Fibroblast of lung (primary cell): Measurements from ENCODE around the gene UBXN2A. TPM values are rescaled to one million over a fixed set of nuclear protein-coding genes. Genes with fewer than 3 reads are reported as not detected.

Experiments
- DNase-seq, 2 donors: peaks; one replicate each; pipeline versions ENCODE4 v3.0.0 to v3.0.0-alpha.2; 2010; ENCODE audit warnings: low read depth in 2 of 2
- H2AFZ ChIP-seq: 2 replicates; pipeline ENCODE4 v1.5.1; 2012; ENCODE audit warnings: low read length, control low read depth, inconsistent platforms
- H3K27ac ChIP-seq: 2 replicates; pipeline ENCODE4 v1.5.1; 2011; ENCODE audit warnings: low read length, control low read depth; ENCODE audit not compliant: insufficient read depth
- H3K27me3 ChIP-seq: 2 replicates; pipeline ENCODE4 v1.5.1; 2011; ENCODE audit warnings: mild to moderate bottlenecking, low read length; ENCODE audit not compliant: control insufficient read depth, insufficient read depth
- H3K36me3 ChIP-seq: 2 replicates; pipeline ENCODE4 v1.5.1; 2011; ENCODE audit warnings: low read length; ENCODE audit not compliant: control insufficient read depth, insufficient read depth
- H3K4me1 ChIP-seq: 2 replicates; pipeline ENCODE4 v1.5.1; 2011; ENCODE audit warnings: low read length; ENCODE audit not compliant: control insufficient read depth, insufficient read depth; ENCODE audit errors: extremely low read depth
- H3K4me2 ChIP-seq: 2 replicates; pipeline ENCODE4 v1.5.1; 2011; ENCODE audit warnings: low read length, control low read depth; ENCODE audit not compliant: insufficient read depth; ENCODE audit errors: extremely low read depth
- H3K4me3 ChIP-seq, 4 experiments: fragments of 200-600 bp in 1 of 4; sonication (generic) in 1 of 4; replicated peaks in 1 of 4; 2 replicates each; pipeline ENCODE4 v1.5.1; 2011 to 2016; ENCODE audit warnings: low read length in 4 of 4, low read depth in 3 of 4, mild to moderate bottlenecking in 3 of 4, control low read depth in 2 of 4, inconsistent platforms in 1 of 4, mixed read lengths in 1 of 4; ENCODE audit not compliant: insufficient read depth in 1 of 4; ENCODE audit errors: control extremely low read depth in 1 of 4
- H3K79me2 ChIP-seq: 2 replicates; pipeline ENCODE4 v1.5.1; 2012; ENCODE audit warnings: mild to moderate bottlenecking, low read length, inconsistent platforms; ENCODE audit not compliant: control insufficient read depth, insufficient read depth
- H3K9ac ChIP-seq: 2 replicates; pipeline ENCODE4 v1.5.1; 2011; ENCODE audit warnings: mild to moderate bottlenecking, low read length, control low read depth; ENCODE audit not compliant: insufficient read depth
- H3K9me3 ChIP-seq: 2 replicates; pipeline ENCODE4 v1.5.1; 2012; ENCODE audit warnings: low read depth, low read length; ENCODE audit not compliant: control insufficient read depth, insufficient read depth
- H4K20me1 ChIP-seq: 2 replicates; pipeline ENCODE4 v1.5.1; 2011; ENCODE audit warnings: low read length; ENCODE audit not compliant: control insufficient read depth, insufficient read depth; ENCODE audit errors: extremely low read depth
- EZH2 ChIP-seq: IDR thresholded peaks from 2 replicates; pipeline ENCODE4 v1.5.1; 2012; ENCODE audit warnings: low read length, control low read depth, mild to moderate bottlenecking; ENCODE audit errors: missing control alignments
- polyA plus RNA-seq, 2 donors: library from polyadenylated mRNA; depleted of rRNA in 1 of 2; stranded (reverse) in 1 of 2; unstranded in 1 of 2; fragments of >200 nt; gene quantifications; 2 replicates each; pipeline ENCODE4 v1.2.1, GENCODE V29; 2011 to 2012; ENCODE audit warnings: missing spikeins in 1 of 2
- total RNA-seq: library from RNA; depleted of rRNA; stranded (reverse); fragments of >200 nt; gene quantifications from 2 replicates; pipeline ENCODE4 v1.2.1, GENCODE V29; 2014
- TF ChIP-seq, protein P1 (sequence below), 2 donors: IDR thresholded peaks in 1 of 2; conservative IDR thresholded peaks in 1 of 2; 1 replicate in 1 of 2; 2 replicates in 1 of 2; pipeline ENCODE4 v1.5.1; 2011 to 2012; ENCODE audit warnings: low read length in 2 of 2, control low read depth in 1 of 2, inconsistent platforms in 1 of 2, low read depth in 1 of 2, mild to moderate bottlenecking in 1 of 2

Gene UBXN2A
- total and polyA plus RNA-seq, 2 donors (not counting 1 experiment from before 2014, with no cell fraction given): 12.8 to 12.9 TPM

DNA sequence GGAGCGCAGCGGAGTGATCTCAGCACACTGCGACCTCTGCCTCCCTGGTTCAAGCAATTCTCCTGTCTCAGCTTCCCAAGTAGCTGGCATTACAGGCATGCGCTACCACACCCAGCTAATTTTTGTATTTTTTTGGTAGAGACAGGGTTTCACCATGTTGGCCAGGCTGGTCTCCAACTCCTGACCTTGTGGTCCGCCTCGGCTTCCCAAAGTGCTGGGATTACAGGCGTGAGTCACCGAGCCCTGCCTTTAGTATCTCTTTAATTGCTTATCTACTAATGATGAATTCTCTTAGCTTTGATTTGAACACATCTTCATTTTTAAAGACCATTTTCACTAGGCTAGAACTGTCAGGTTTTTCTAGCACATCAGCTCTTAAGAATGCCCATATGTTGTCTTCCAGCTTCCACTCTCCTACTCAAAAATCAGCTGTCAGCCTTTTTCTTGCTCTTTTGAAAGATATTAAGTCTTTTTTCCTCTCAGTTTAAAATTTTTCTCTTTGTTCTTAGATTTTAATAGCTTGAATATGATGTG, 53.5 kb downstream of the UBXN2A start:
- DNase-seq: peak in 1 of 2 donors; percentile 21
- Histone ChIP-seq H3K9ac (no peak overlapping the region), H3K4me2 (no peak overlapping the region), H3K27ac (no peak overlapping the region), H2AFZ (no peak overlapping the region), H4K20me1 (no peaks in the 10 kb centered on the region), H3K4me1 (no peaks in the 10 kb centered on the region), H3K79me2 (no peaks in the 10 kb centered on the region), H3K27me3 (no peaks in the 10 kb centered on the region), H3K9me3 (no peaks in the 10 kb centered on the region), H3K36me3 (no peaks in the 10 kb centered on the region), H3K4me3 (no peak overlapping the region)
- TF ChIP-seq, protein P1, sequence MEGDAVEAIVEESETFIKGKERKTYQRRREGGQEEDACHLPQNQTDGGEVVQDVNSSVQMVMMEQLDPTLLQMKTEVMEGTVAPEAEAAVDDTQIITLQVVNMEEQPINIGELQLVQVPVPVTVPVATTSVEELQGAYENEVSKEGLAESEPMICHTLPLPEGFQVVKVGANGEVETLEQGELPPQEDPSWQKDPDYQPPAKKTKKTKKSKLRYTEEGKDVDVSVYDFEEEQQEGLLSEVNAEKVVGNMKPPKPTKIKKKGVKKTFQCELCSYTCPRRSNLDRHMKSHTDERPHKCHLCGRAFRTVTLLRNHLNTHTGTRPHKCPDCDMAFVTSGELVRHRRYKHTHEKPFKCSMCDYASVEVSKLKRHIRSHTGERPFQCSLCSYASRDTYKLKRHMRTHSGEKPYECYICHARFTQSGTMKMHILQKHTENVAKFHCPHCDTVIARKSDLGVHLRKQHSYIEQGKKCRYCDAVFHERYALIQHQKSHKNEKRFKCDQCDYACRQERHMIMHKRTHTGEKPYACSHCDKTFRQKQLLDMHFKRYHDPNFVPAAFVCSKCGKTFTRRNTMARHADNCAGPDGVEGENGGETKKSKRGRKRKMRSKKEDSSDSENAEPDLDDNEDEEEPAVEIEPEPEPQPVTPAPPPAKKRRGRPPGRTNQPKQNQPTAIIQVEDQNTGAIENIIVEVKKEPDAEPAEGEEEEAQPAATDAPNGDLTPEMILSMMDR (conservative IDR thresholded peaks at IDR 0.05 in 1 of 2, IDR thresholded peaks at IDR 0.05 in 1 of 2; ENCODE audit: low read depth in 1 of 2, low read length in 2 of 2): no peak
- no peak for TF ChIP-seq EZH2

DNA sequence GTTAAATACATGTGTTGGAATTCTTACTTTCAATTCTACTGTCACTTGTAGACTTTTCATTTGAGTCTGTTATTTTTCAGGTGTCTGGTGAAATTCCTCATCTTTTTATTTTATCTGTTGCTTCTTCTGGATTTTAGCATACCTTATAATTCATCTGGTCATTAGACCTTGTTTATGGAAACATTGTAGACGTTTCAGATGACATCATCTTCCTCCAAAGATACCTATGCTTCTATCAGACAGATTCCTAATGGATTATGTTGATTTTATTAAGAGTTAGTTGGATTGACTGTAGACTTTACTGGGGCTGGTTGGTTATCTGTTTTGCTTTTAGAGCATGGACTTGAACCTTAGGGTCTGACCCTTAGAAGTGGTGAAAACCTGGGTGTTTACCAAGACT, 54.3 kb downstream of the UBXN2A start:
- Histone ChIP-seq H3K9me3 (no peaks in the 10 kb centered on the region), H3K36me3 (no peaks in the 10 kb centered on the region), H3K9ac (no peak overlapping the region), H3K4me3 (no peak overlapping the region), H3K4me2 (no peak overlapping the region), H3K27ac (no peak overlapping the region), H3K27me3 (no peaks in the 10 kb centered on the region), H3K4me1 (no peaks in the 10 kb centered on the region), H3K79me2 (no peaks in the 10 kb centered on the region), H2AFZ (no peak overlapping the region), H4K20me1 (no peaks in the 10 kb centered on the region)
- TF ChIP-seq EZH2: no peak
- TF ChIP-seq, protein P1 (conservative IDR thresholded peaks at IDR 0.05 in 1 of 2, IDR thresholded peaks at IDR 0.05 in 1 of 2; ENCODE audit: low read depth in 1 of 2, low read length in 2 of 2): no peak
- no peak for DNase-seq

DNA sequence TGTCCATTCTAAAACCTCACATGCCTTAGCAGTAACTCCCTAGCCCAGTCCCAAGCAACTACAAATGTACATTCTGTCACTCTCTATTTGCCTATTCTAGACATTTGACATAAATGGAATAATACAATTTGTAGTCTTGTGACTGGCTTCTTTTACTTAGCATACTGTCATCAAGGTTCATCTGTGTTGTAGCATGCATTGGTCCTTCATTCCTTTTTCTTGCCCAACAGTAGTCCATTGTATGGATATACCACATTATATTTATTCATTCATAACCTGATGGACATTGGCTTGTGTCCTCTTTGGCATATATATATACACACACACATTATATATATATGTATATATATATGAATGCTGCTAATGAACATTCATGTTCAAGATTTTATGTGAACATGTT, 67.4 kb downstream of the UBXN2A start:
- no peak overlapping the region for H3K4me2 ChIP-seq
- no peak overlapping the region for H3K4me3 ChIP-seq
- H4K20me1 ChIP-seq: no peaks in the 10 kb centered on the region
- H3K27ac ChIP-seq: no peak overlapping the region
- H3K4me1 ChIP-seq: no peaks in the 10 kb centered on the region
- H3K79me2 ChIP-seq: no peaks in the 10 kb centered on the region
- no peaks in the 10 kb centered on the region for H3K36me3 ChIP-seq
- no peaks in the 10 kb centered on the region for H3K9me3 ChIP-seq
- H2AFZ ChIP-seq: no peak overlapping the region
- peaks cover 3% of the 10 kb centered on the region for H3K27me3 ChIP-seq
- H3K9ac ChIP-seq: no peak overlapping the region
- DNase-seq: no peak
- TF ChIP-seq EZH2: no peak
- TF ChIP-seq, protein P1 (conservative IDR thresholded peaks at IDR 0.05 in 1 of 2, IDR thresholded peaks at IDR 0.05 in 1 of 2; ENCODE audit: low read depth in 1 of 2, low read length in 2 of 2): no peak
